Measurements from ENCODE around the gene COL4A4.

DNA sequence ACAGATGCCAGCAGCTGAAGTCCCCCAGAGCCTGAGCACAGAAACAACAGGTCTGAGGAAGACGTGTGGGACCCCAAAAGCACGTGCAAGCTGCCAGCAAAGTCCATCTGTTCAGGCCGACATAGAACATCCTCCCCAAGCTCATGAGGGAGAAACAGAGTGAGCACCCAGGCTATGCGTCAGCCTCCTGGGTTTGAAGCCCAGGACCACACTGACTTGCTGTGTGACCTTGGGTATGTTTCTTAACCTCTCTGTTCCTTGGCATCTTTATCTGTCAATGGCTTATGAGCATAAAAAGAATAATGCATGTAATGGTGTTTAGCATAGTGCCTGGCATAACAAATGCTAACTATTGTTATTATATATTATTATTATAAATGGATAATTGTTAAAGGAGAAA, 40.3 kb downstream of the COL4A4 start:
- TF ChIP-seq, protein P1, sequence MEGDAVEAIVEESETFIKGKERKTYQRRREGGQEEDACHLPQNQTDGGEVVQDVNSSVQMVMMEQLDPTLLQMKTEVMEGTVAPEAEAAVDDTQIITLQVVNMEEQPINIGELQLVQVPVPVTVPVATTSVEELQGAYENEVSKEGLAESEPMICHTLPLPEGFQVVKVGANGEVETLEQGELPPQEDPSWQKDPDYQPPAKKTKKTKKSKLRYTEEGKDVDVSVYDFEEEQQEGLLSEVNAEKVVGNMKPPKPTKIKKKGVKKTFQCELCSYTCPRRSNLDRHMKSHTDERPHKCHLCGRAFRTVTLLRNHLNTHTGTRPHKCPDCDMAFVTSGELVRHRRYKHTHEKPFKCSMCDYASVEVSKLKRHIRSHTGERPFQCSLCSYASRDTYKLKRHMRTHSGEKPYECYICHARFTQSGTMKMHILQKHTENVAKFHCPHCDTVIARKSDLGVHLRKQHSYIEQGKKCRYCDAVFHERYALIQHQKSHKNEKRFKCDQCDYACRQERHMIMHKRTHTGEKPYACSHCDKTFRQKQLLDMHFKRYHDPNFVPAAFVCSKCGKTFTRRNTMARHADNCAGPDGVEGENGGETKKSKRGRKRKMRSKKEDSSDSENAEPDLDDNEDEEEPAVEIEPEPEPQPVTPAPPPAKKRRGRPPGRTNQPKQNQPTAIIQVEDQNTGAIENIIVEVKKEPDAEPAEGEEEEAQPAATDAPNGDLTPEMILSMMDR (conservative IDR thresholded peaks at IDR 0.05; ENCODE audit: low read depth, low read length) = no peak
- TF ChIP-seq EZH2 (IDR thresholded peaks at IDR 0.05; ENCODE audit: low read length, unreplicated experiment) (no peak), EZH2phosphoT487 (IDR thresholded peaks at IDR 0.05; ENCODE audit: borderline replicate concordance, low read length) (no peak)

Measured in PC-3 (cell line).